Measurements from ENCODE around the gene C17orf107. TPM values are rescaled to one million over a fixed set of nuclear protein-coding genes. Genes with fewer than 3 reads are reported as not detected.

C17orf107 gene
- total and polyA plus RNA-seq, 9 of the 15 experiments (the other 6 are each of a cell fraction or from before 2014, with no cell fraction given) = 0.05 to 0.29 (median 0.07) TPM; not detected in 4

- TF ChIP-seq VEZF1 (CRISPR knock-in tag; IDR thresholded peaks at IDR 0.05) (peak; percentile 17; the same call in 1 of the 2 replicates), SMARCA4 (IDR thresholded peaks at IDR 0.05) (no peak), NFYB (IDR thresholded peaks at IDR 0.05; ENCODE audit: extremely low read depth, insufficient read length) (no peak), CREM (IDR thresholded peaks at IDR 0.05; ENCODE audit: low read depth) (0 out of 2 replicates have a peak, but pooled peaks have one; percentile 5), MTA3 (IDR thresholded peaks at IDR 0.05; ENCODE audit: borderline replicate concordance) (0 out of 2 replicates have a peak, but pooled peaks have one; percentile 25), THRB (CRISPR knock-in tag; conservative IDR thresholded peaks at IDR 0.05) (no peak), ILF3 (IDR thresholded peaks at IDR 0.05; ENCODE audit: borderline replicate concordance) (no peak), CCNT2 (IDR thresholded peaks at IDR 0.05; ENCODE audit: borderline replicate concordance, extremely low read depth, insufficient read length, low read depth, low read length) (no peak), HDAC8 (tag; IDR thresholded peaks at IDR 0.05) (no peak), MBD1 (CRISPR knock-in tag; IDR thresholded peaks at IDR 0.05) (no peak), ZBTB17 (CRISPR knock-in tag; IDR thresholded peaks at IDR 0.05) (no peak), PRPF4 (IDR thresholded peaks at IDR 0.05; ENCODE audit: insufficient read depth, low read depth, low read length, poor library complexity, severe bottlenecking) (no peak), NFIX (CRISPR knock-in tag; IDR thresholded peaks at IDR 0.05; ENCODE audit: low read depth) (no peak), ZNF699 (CRISPR knock-in tag; IDR thresholded peaks at IDR 0.05; ENCODE audit: insufficient replicate concordance) (no peak), ZNF384 (IDR thresholded peaks at IDR 0.05; ENCODE audit: low read depth, low read length) (peak; percentile 96), TARDBP (IDR thresholded peaks at IDR 0.05) (no peak), ARID1B (IDR thresholded peaks at IDR 0.05) (0 out of 2 replicates have a peak, but pooled peaks have one; percentile 18), ZNF76 (CRISPR knock-in tag; IDR thresholded peaks at IDR 0.05; ENCODE audit: borderline replicate concordance) (no peak), HDAC1 (IDR thresholded peaks at IDR 0.05) (0 out of 4 replicates have a peak, but pooled peaks of 1 of the 2 experiments have one; percentile 38), BRD4 (IDR thresholded peaks at IDR 0.05) (no peak)
These were observed 42.9 kb upstream of the C17orf107 start (continued) for GRCh38 chr17:4856271-4856936.
